HG03354 (cell line): ENCODE results near the gene ESR1.
"Not testable (repeated sequence)": the region's sequence is repeated elsewhere in the genome, so short reads cannot be mapped to it uniquely, and the experiment has no call there.

ENCODE experiments used
- ATAC-seq: cut with Tn5 transposase; IDR thresholded peaks from one replicate; pipeline ENCODE4 v1.9.1; 2021; ENCODE audit warnings: mild to moderate bottlenecking; ENCODE audit not compliant: unreplicated experiment, poor library complexity, severe bottlenecking

ESR1 gene

GRCh38 chr6:151959086-151959485, 151.6 kb downstream of the ESR1 start:
- ATAC-seq, result no peak

GRCh38 chr6:151961809-151962208, 154.3 kb downstream of the ESR1 start:
- no peak for ATAC-seq

GRCh38 chr6:151962246-151962846, 154.9 kb downstream of the ESR1 start:
- ATAC-seq, result no peak

- no peak for ATAC-seq
These were observed 155.5 kb downstream of the ESR1 start for GRCh38 chr6:151963001-151963400.

- not testable (repeated sequence) for ATAC-seq
These were observed 156.9 kb downstream of the ESR1 start for GRCh38 chr6:151964412-151964811.

GRCh38 chr6:151974061-151974617, 166.7 kb downstream of the ESR1 start:
- no peak for ATAC-seq

GRCh38 chr6:151975795-151976194, 168.3 kb downstream of the ESR1 start:
- ATAC-seq, result no peak

- ATAC-seq, result not testable (repeated sequence)
These were observed 180.7 kb downstream of the ESR1 start for GRCh38 chr6:151988199-151988598.

GRCh38 chr6:151992091-151992490, 184.6 kb downstream of the ESR1 start:
- no peak for ATAC-seq

- no peak for ATAC-seq
These were observed 185.9 kb downstream of the ESR1 start for GRCh38 chr6:151993364-151993763.

- ATAC-seq, result no peak
These were observed 191.3 kb downstream of the ESR1 start for GRCh38 chr6:151998784-151999183.

- ATAC-seq, result no peak
These were observed 191.7 kb downstream of the ESR1 start for GRCh38 chr6:151999194-151999593.

GRCh38 chr6:152001408-152001807, 193.9 kb downstream of the ESR1 start:
- no peak for ATAC-seq

GRCh38 chr6:152002306-152002705, 194.8 kb downstream of the ESR1 start:
- ATAC-seq, result no peak

- no peak for ATAC-seq
These were observed 196.6 kb downstream of the ESR1 start for GRCh38 chr6:152004036-152004566.

- no peak for ATAC-seq
These were observed 197.4 kb downstream of the ESR1 start for GRCh38 chr6:152004896-152005295.

GRCh38 chr6:152008779-152009178, 201.3 kb downstream of the ESR1 start:
- ATAC-seq, result no peak

- no peak for ATAC-seq
These were observed 204.7 kb downstream of the ESR1 start for GRCh38 chr6:152012227-152012626.

- no peak for ATAC-seq
These were observed 211.4 kb downstream of the ESR1 start for GRCh38 chr6:152018876-152019275.

- ATAC-seq, result no peak
These were observed 214.8 kb downstream of the ESR1 start for GRCh38 chr6:152022303-152022702.

- ATAC-seq, result no peak
These were observed 216.1 kb downstream of the ESR1 start for GRCh38 chr6:152023613-152024012.

- no peak for ATAC-seq
These were observed 218.8 kb downstream of the ESR1 start for GRCh38 chr6:152026291-152026690.
